ENCODE results near the gene HRH3.

The HRH3 gene

DNA sequence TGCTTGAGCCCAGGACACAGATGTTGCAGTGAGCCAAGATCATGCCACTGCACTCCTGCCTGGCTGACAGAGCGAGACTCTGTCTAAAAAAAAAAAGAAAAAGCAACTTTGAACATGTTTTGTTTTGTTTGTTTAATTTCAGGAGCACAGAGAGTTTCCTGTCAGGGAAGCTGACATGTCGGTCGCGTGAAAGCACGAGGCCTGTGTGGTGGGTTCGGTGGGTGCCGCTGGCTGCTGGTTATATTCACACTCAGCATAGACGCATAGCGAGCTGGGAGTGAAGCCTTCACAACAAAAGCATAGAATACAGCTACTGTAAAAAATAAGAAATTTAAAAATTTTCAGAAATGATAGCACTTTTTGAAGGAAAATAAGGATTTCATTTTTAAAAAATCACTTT is 22.8 kb downstream of the HRH3 start:
- peaks cover 44% of the 10 kb centered on the region for H3K36me3 Mint-ChIP-seq (ENCODE audit: low read depth)
- DNase-seq = no peak
- H3K4me1 Mint-ChIP-seq = peaks cover 8% of the 10 kb centered on the region
- TF ChIP-seq, protein P1, sequence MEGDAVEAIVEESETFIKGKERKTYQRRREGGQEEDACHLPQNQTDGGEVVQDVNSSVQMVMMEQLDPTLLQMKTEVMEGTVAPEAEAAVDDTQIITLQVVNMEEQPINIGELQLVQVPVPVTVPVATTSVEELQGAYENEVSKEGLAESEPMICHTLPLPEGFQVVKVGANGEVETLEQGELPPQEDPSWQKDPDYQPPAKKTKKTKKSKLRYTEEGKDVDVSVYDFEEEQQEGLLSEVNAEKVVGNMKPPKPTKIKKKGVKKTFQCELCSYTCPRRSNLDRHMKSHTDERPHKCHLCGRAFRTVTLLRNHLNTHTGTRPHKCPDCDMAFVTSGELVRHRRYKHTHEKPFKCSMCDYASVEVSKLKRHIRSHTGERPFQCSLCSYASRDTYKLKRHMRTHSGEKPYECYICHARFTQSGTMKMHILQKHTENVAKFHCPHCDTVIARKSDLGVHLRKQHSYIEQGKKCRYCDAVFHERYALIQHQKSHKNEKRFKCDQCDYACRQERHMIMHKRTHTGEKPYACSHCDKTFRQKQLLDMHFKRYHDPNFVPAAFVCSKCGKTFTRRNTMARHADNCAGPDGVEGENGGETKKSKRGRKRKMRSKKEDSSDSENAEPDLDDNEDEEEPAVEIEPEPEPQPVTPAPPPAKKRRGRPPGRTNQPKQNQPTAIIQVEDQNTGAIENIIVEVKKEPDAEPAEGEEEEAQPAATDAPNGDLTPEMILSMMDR (IDR thresholded peaks at IDR 0.05) = no peak
- H3K27me3 Mint-ChIP-seq (ENCODE audit: low read depth, poor library complexity) = no peaks in the 10 kb centered on the region
- H3K9me3 Mint-ChIP-seq = no peaks in the 10 kb centered on the region
- H3K27ac Mint-ChIP-seq = no peak overlapping the region
- no peak overlapping the region for H3K4me3 Mint-ChIP-seq

GRCh38 chr20:62196286-62196685 is 23.8 kb downstream of the HRH3 start:
- no peak overlapping the region for H3K4me3 Mint-ChIP-seq
- H3K27ac Mint-ChIP-seq = no peak overlapping the region
- no peak for DNase-seq
- H3K36me3 Mint-ChIP-seq (ENCODE audit: low read depth) = peaks cover 36% of the 10 kb centered on the region
- H3K27me3 Mint-ChIP-seq (ENCODE audit: low read depth, poor library complexity) = no peaks in the 10 kb centered on the region
- H3K9me3 Mint-ChIP-seq = no peaks in the 10 kb centered on the region
- TF ChIP-seq, protein P1 (IDR thresholded peaks at IDR 0.05) = no peak
- peaks cover 5% of the 10 kb centered on the region for H3K4me1 Mint-ChIP-seq

- H3K4me1 Mint-ChIP-seq = peaks cover 5% of the 10 kb centered on the region
- DNase-seq = no peak
- no peak overlapping the region for H3K4me3 Mint-ChIP-seq
- peaks cover 32% of the 10 kb centered on the region for H3K36me3 Mint-ChIP-seq (ENCODE audit: low read depth)
- no peaks in the 10 kb centered on the region for H3K27me3 Mint-ChIP-seq (ENCODE audit: low read depth, poor library complexity)
- H3K9me3 Mint-ChIP-seq = no peaks in the 10 kb centered on the region
- TF ChIP-seq, protein P1 (IDR thresholded peaks at IDR 0.05) = no peak
- no peak overlapping the region for H3K27ac Mint-ChIP-seq
These were observed 24.3 kb downstream of the HRH3 start for GRCh38 chr20:62195736-62196135.

DNA sequence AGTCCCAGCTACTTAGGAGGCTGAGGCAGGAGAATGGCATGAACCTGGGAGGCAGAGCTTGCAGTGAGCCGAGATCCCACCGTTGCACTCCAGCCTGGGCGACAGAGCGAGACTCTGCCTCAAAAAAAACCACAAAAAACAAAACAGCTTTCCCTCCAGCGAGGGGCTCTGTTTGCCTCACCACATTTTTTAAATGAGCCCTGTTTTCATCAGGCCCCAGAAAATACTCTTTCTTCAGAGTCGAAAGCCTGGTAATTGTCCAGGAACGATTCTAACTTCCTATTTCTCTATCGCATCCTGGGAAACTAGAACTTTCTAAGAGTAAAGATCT is 25.0 kb downstream of the HRH3 start:
- TF ChIP-seq, protein P1 (IDR thresholded peaks at IDR 0.05) = no peak
- peaks cover 5% of the 10 kb centered on the region for H3K4me1 Mint-ChIP-seq
- H3K27ac Mint-ChIP-seq = no peak overlapping the region
- peaks cover 28% of the 10 kb centered on the region for H3K36me3 Mint-ChIP-seq (ENCODE audit: low read depth)
- H3K4me3 Mint-ChIP-seq = no peak overlapping the region
- H3K27me3 Mint-ChIP-seq (ENCODE audit: low read depth, poor library complexity) = no peaks in the 10 kb centered on the region
- DNase-seq = no peak
- no peaks in the 10 kb centered on the region for H3K9me3 Mint-ChIP-seq

- TF ChIP-seq, protein P1 (IDR thresholded peaks at IDR 0.05) = no peak
- Mint-ChIP-seq H3K4me1 (peaks cover 5% of the 10 kb centered on the region), H3K27ac (no peak overlapping the region), H3K9me3 (no peaks in the 10 kb centered on the region), H3K27me3 (ENCODE audit: low read depth, poor library complexity) (no peaks in the 10 kb centered on the region), H3K4me3 (no peak overlapping the region), H3K36me3 (ENCODE audit: low read depth) (peaks cover 18% of the 10 kb centered on the region)
- no peak for DNase-seq
These were observed 26.7 kb downstream of the HRH3 start for GRCh38 chr20:62193079-62194025.

DNA sequence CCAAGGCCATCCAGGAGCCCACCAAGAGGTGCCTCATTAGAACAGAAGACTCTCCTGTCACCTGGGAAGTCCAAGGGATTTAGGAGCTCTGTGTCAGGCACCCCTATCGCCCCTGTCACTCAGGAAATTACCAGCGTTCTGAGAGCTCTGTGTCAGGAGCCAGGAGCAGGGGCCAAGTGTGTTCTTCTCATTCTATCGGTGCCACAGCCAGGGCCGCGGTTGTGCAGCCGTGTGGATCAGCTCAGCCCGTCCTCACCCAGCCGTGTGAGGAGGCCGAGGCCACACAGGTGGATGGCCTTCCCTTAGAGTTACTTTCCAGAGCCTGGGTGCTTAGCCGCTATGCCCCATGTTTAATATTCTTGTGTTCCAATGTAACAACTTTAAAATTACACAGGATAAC is 27.4 kb downstream of the HRH3 start:
- Mint-ChIP-seq H3K36me3 (ENCODE audit: low read depth) (peaks cover 14% of the 10 kb centered on the region), H3K27ac (no peak overlapping the region), H3K4me3 (no peak overlapping the region), H3K27me3 (ENCODE audit: low read depth, poor library complexity) (no peaks in the 10 kb centered on the region), H3K9me3 (no peaks in the 10 kb centered on the region), H3K4me1 (peaks cover 5% of the 10 kb centered on the region)
- DNase-seq = no peak
- TF ChIP-seq, protein P1 (IDR thresholded peaks at IDR 0.05) = no peak
